Esophagus squamous epithelium (tissue), 5 donors: ENCODE measurements around the gene CARS1. TPM values are rescaled to one million over a fixed set of nuclear protein-coding genes. Genes with fewer than 3 reads are reported as not detected.

Source experiments
- DNase-seq: peaks from one replicate; lab custom pipeline; 2025; lab: John Stamatoyannopoulos, UW
- H3K27ac ChIP-seq, 4 donors: fragments of 200-600 bp; sonication (generic); one replicate each; pipeline ENCODE4 v1.5.1; 2016 to 2019; ENCODE audit warnings: mild to moderate bottlenecking in 1 of 4
- H3K27me3 ChIP-seq, 4 donors: fragments of 200-600 bp; sonication (generic); 1 replicate in 3 of 4; 2 replicates in 1 of 4; pipeline versions ENCODE4 v1.5.1 to v1.6.0; 2017 to 2021; ENCODE audit warnings: antibody characterized with exemption in 1 of 4
- H3K36me3 ChIP-seq, 3 donors: fragments of 200-600 bp; sonication (generic); one replicate each; pipeline ENCODE4 v1.5.1; 2016 to 2019
- H3K4me1 ChIP-seq, 3 donors: fragments of 200-600 bp; sonication (generic); one replicate each; pipeline ENCODE4 v1.5.1; 2017 to 2019
- H3K4me3 ChIP-seq, 4 donors: fragments of 200-600 bp; sonication (generic); 1 replicate in 3 of 4; 2 replicates in 1 of 4; pipeline ENCODE4 v1.5.1; 2016 to 2019; ENCODE audit warnings: mild to moderate bottlenecking in 2 of 4, moderate library complexity in 1 of 4
- H3K9me3 ChIP-seq, 3 donors: fragments of 200-600 bp; sonication (generic); one replicate each; pipeline ENCODE4 v1.5.1; 2016 to 2019
- POLR2A ChIP-seq, 4 donors: fragments of 450-650 bp; IDR thresholded peaks; one replicate each; pipeline ENCODE4 v1.6.1; 2017; ENCODE audit warnings: antibody characterized with exemption in 4 of 4, mild to moderate bottlenecking in 4 of 4, moderate library complexity in 3 of 4
- WGBS, 2 donors: methylation state at CpG; one replicate each; pipeline ENCODE4 v1.1.5; 2018; 5-methylcytosine and 5-hydroxymethylcytosine counted together
- intact Hi-C: fragments of 100-400 bp; cut with DNase I; formaldehyde crosslinking; loops from one replicate; pipeline ENCODE4 v1.15.0; 2022
- total RNA-seq, 4 donors: library from RNA; depleted of rRNA; stranded (reverse); fragments of >200 nt; gene quantifications; one replicate each; pipeline ENCODE4 v1.1.0, GENCODE V29; 2016
- TF ChIP-seq, protein P1 (sequence below), 6 experiments: fragments of 450-650 bp in 4 of 6; fragments of 200-600 bp in 2 of 6; sonication (generic) in 2 of 6; IDR thresholded peaks; one replicate each; pipeline ENCODE4 v1.5.1; 2016 to 2019; ENCODE audit warnings: antibody characterized with exemption in 6 of 6, mild to moderate bottlenecking in 4 of 6, moderate library complexity in 4 of 6
- donor health status: DM: yes; HTN: yes; CAD: no.

The CARS1 gene
- total RNA-seq, 4 donors from 2014 or later: 22.7 to 35.7 (median 28.4) TPM

DNA sequence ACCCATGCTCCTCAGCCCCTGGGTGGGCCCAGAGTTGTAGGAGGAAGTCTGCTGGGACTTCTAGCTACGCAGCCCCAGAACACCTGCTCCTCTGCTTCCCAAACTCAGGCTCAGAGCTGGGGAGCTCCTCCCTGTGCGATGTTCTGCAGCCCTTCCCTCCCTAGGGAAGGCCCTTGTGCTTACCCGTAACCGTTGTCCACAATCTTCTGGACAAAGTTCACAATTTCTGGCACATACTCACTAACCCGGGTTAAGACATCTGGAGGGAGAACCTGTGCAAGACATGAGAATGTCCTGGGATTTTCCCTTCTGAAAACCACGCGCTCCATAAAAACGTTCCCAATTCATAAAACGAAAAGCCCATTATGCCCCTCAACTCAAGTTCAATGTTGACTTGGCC, 28.4 kb downstream of the CARS1 start:
- H3K9me3 ChIP-seq: no peaks in the 10 kb centered on the region
- no peak overlapping the region for H3K4me3 ChIP-seq
- TF ChIP-seq POLR2A (IDR thresholded peaks at IDR 0.05): no peak
- TF ChIP-seq, protein P1, sequence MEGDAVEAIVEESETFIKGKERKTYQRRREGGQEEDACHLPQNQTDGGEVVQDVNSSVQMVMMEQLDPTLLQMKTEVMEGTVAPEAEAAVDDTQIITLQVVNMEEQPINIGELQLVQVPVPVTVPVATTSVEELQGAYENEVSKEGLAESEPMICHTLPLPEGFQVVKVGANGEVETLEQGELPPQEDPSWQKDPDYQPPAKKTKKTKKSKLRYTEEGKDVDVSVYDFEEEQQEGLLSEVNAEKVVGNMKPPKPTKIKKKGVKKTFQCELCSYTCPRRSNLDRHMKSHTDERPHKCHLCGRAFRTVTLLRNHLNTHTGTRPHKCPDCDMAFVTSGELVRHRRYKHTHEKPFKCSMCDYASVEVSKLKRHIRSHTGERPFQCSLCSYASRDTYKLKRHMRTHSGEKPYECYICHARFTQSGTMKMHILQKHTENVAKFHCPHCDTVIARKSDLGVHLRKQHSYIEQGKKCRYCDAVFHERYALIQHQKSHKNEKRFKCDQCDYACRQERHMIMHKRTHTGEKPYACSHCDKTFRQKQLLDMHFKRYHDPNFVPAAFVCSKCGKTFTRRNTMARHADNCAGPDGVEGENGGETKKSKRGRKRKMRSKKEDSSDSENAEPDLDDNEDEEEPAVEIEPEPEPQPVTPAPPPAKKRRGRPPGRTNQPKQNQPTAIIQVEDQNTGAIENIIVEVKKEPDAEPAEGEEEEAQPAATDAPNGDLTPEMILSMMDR (IDR thresholded peaks at IDR 0.05): no peak
- intact Hi-C loops: no loop called here
- no peaks in the 10 kb centered on the region for H3K27me3 ChIP-seq
- 91 to 92% methylated on average over 6 to 9 of the region's 9 CpGs for WGBS, 2 donors
- H3K4me1 ChIP-seq: peaks cover 0 to 15% (median 4%) of the 10 kb centered on the region in 3 donors
- H3K36me3 ChIP-seq: peaks cover 13 to 98% (median 33%) of the 10 kb centered on the region in 3 donors
- H3K27ac ChIP-seq: no peak overlapping the region
- DNase-seq: no peak

- Histone ChIP-seq H3K4me1 (peaks cover 0 to 29% (median 7%) of the 10 kb centered on the region in 3 donors), H3K9me3 (no peaks in the 10 kb centered on the region), H3K4me3 (no peak overlapping the region), H3K27me3 (no peaks in the 10 kb centered on the region), H3K27ac (no peak overlapping the region), H3K36me3 (peaks cover 13 to 92% (median 33%) of the 10 kb centered on the region in 3 donors)
- TF ChIP-seq, protein P1 (IDR thresholded peaks at IDR 0.05): no peak
- TF ChIP-seq POLR2A (IDR thresholded peaks at IDR 0.05): no peak
- DNase-seq: no peak
- 96 to 98% methylated on average over 8 of the region's 8 CpGs for WGBS, 2 donors
- intact Hi-C loops: no loop called here
Measured at GRCh38 chr11:3026803-3027202, 30.4 kb downstream of the CARS1 start.

DNA sequence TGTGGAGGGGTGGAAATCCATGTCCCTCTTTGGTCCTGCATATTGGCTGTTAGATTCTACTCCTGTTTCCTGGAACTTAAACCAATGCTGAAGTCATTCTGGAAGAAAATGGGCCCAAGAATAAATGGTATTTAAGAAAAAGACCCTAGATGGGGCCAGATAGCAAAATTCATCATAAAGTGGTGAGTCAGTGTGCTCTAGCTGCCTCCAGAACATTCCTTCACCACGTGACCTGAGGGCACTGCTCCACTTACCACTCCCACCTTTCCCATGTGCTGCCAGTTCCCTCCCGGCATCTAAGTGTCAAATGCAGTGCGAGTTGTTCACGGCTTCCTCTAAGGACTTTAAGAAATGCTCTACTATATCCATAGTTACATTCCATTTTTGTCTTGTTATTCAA, 34.2 kb downstream of the CARS1 start:
- TF ChIP-seq, protein P1 (IDR thresholded peaks at IDR 0.05): no peak
- no peak for TF ChIP-seq POLR2A (IDR thresholded peaks at IDR 0.05)
- WGBS, 2 donors: 68 to 73% methylated on average over 4 of the region's 4 CpGs
- Histone ChIP-seq H3K27ac (peak overlapping the region in 1 of 4 donors; percentile 32), H3K36me3 (peaks cover 19 to 77% (median 34%) of the 10 kb centered on the region in 3 donors), H3K27me3 (no peaks in the 10 kb centered on the region), H3K9me3 (no peaks in the 10 kb centered on the region), H3K4me3 (no peak overlapping the region), H3K4me1 (peaks cover 0 to 25% (median 3%) of the 10 kb centered on the region in 3 donors)
- intact Hi-C loops: no loop called here
- no peak for DNase-seq

DNA sequence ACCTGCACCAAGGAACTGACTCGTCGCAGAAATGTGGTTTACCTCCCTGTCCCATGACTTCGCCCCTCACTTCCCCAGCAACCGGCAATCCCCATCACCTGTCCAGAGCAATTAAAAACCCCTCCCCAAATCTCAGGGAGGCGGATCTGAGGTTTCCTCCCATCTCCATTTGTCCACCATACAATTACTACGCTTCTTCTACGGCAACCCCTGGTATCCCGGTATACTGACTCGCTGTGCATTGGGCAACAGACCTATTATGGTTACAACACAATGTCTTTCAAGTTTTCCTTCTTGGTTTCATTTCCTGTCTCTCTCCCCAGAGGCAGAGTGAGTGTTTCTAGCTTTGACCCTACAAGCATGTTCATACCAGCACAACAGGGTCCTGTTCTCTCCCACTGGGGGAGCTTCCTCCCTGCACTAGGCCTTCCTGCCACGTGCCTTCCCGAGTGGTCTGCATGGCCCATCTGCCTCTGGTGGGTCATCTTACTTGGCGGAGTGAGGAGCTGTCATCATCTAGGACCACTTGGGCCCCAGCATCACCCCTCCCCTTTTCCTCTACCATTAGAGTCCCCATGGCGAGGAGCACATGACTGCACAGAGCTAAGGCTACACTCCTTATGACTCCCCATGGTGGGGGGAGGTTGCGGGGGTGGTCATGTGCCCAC, 34.8 kb downstream of the CARS1 start:
- TF ChIP-seq, protein P1 (IDR thresholded peaks at IDR 0.05): no peak
- no peak for TF ChIP-seq POLR2A (IDR thresholded peaks at IDR 0.05)
- Histone ChIP-seq H3K27me3 (no peaks in the 10 kb centered on the region), H3K36me3 (peaks cover 24 to 77% (median 34%) of the 10 kb centered on the region in 3 donors), H3K4me3 (no peak overlapping the region), H3K27ac (peak overlapping the region in 1 of 4 donors; percentile 32), H3K9me3 (no peaks in the 10 kb centered on the region), H3K4me1 (peaks cover 0 to 25% (median 3%) of the 10 kb centered on the region in 3 donors)
- no peak for DNase-seq
- intact Hi-C loops: no loop called here
- 69 to 71% methylated on average over 11 to 13 of the region's 14 CpGs for WGBS, 2 donors

DNA sequence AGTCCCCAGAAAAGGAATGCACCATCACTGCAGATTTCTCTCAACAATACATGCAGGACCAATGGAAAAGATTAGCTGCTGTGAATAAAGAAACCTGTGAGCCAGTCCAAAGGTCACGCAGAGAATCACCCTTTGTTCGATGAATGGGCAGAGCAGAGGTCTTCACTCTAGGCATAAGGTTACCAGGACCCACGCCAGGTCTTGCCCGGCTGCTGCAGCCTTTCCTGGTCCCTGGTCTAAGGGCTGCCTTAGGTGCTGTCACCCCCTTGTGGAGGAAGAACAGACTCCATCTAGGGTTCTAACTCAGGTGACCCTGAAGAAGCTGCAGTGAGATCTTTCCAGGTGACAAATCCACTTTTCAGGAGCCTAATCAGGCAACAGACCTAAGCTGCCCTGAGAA, 36.1 kb downstream of the CARS1 start:
- H3K4me1 ChIP-seq: peaks cover 0 to 25% (median 3%) of the 10 kb centered on the region in 3 donors
- no peak overlapping the region for H3K4me3 ChIP-seq
- no peak overlapping the region for H3K27ac ChIP-seq
- TF ChIP-seq POLR2A (IDR thresholded peaks at IDR 0.05): no peak
- TF ChIP-seq, protein P1 (IDR thresholded peaks at IDR 0.05): peak in 5 of 6 experiments; percentile 55 to 80 (median 72)
- peaks cover 34 to 77% (median 36%) of the 10 kb centered on the region in 3 donors for H3K36me3 ChIP-seq
- H3K27me3 ChIP-seq: no peaks in the 10 kb centered on the region
- intact Hi-C loops: no loop called here
- no peak for DNase-seq
- 24 to 29% methylated on average over 4 of the region's 4 CpGs for WGBS, 2 donors
- no peaks in the 10 kb centered on the region for H3K9me3 ChIP-seq
